Measurements from ENCODE around the gene GLYATL1B.
"Not testable (repeated sequence)": the region's sequence is repeated elsewhere in the genome, so short reads cannot be mapped to it uniquely, and the experiment has no call there.

The GLYATL1B gene

GRCh38 chr11:59086007-59086406 is at the start of gene GLYATL1B:
GLYATL1B (plus strand) TSS chr11:59086307; CDS start chr11:59086307, 0 bp downstream.
- DNase-seq, result not testable (repeated sequence)

GRCh38 chr11:59036542-59036941 is 49.6 kb upstream of the GLYATL1B start:
- not testable (repeated sequence) for DNase-seq

GRCh38 chr11:59037434-59037833 is 48.7 kb upstream of the GLYATL1B start:
- DNase-seq, result not testable (repeated sequence)

GRCh38 chr11:59040607-59041006 is 45.5 kb upstream of the GLYATL1B start:
- no peak for DNase-seq

GRCh38 chr11:59051383-59051782 is 34.7 kb upstream of the GLYATL1B start:
- DNase-seq, result not testable (repeated sequence)

- not testable (repeated sequence) for DNase-seq
Observed at GRCh38 chr11:59052355-59052754, 33.8 kb upstream of the GLYATL1B start.

GRCh38 chr11:59053387-59053786 is 32.7 kb upstream of the GLYATL1B start:
- peak; percentile 37 to 64 for DNase-seq

- peak; percentile 81 to 89 for DNase-seq
Observed at GRCh38 chr11:59058120-59059033, 27.7 kb upstream of the GLYATL1B start.

GRCh38 chr11:59060096-59060495 is 26.0 kb upstream of the GLYATL1B start:
- DNase-seq, result not testable (repeated sequence)

GRCh38 chr11:59062602-59063529 is 23.2 kb upstream of the GLYATL1B start:
- DNase-seq, result no peak

- not testable (repeated sequence) for DNase-seq
Observed at GRCh38 chr11:59063996-59064727, 21.9 kb upstream of the GLYATL1B start.

- no peak for DNase-seq
Observed at GRCh38 chr11:59069087-59069486, 17.0 kb upstream of the GLYATL1B start.

- DNase-seq, result no peak
Observed at GRCh38 chr11:59076876-59077571, 9.1 kb upstream of the GLYATL1B start.

- no peak for DNase-seq
Observed at GRCh38 chr11:59078435-59078834, 7.7 kb upstream of the GLYATL1B start.

- DNase-seq, result no peak
Observed at GRCh38 chr11:59079086-59079485, 7.0 kb upstream of the GLYATL1B start.

- DNase-seq, result not testable (repeated sequence)
Observed at GRCh38 chr11:59080421-59080820, 5.7 kb upstream of the GLYATL1B start.

GRCh38 chr11:59081430-59082020 is 4.6 kb upstream of the GLYATL1B start:
- DNase-seq, result not testable (repeated sequence)

- no peak for DNase-seq
Observed at GRCh38 chr11:59088162-59088561, 2.1 kb downstream of the GLYATL1B start.

- DNase-seq, result not testable (repeated sequence)
Observed at GRCh38 chr11:59093576-59093975, 7.5 kb downstream of the GLYATL1B start.

- DNase-seq, result not testable (repeated sequence)
Observed at GRCh38 chr11:59095225-59095624, 9.1 kb downstream of the GLYATL1B start.

GRCh38 chr11:59095972-59096575 is 10.0 kb downstream of the GLYATL1B start:
- DNase-seq, result not testable (repeated sequence)
